ENCODE results near the gene ST7. TPM values are rescaled to one million over a fixed set of nuclear protein-coding genes. Genes with fewer than 3 reads are reported as not detected.
A peak's percentile ranks its signal among the peaks of the same experiment; 100 is the strongest.

The ST7 gene
- total RNA-seq, 2 experiments from 2014 or later: 8.4 to 10.2 TPM

DNA sequence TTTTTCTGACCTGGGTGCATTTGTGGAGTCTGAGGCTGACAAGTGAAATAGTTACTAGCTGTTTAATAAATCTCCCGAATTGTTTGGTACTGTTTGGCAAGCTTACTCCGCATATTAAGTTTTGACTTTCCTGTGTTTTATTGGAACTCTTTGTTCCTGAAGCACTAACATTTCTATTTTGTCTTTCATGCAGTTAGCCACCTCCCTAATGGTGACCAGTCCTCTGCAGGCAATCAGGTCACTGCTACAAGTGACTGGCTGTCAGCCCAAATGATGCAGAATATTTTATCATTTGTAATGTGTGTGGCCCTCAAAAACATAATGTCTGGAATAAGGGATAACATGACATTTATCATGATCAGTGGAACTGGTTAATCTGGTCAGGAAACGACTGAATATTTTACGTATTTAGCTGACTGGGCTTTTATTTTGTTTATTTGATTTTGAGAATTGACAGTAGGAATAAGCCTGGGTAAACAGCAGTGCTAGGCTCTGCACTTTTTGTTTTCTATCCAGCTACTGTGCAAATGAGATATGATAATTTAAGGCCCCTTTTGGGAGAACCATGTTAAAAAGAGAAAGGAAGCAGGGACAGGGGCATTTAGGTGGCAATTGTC lies 82.9 kb downstream of the ST7 start:
- no peaks in the 10 kb centered on the region for H3K36me3 Mint-ChIP-seq
- no peaks in the 10 kb centered on the region for H3K27me3 Mint-ChIP-seq
- no peak for DNase-seq
- H3K27ac Mint-ChIP-seq: no peak overlapping the region
- no peak overlapping the region for H3K4me3 Mint-ChIP-seq
- H3K4me1 Mint-ChIP-seq: peaks cover 7% of the 10 kb centered on the region
- H3K9me3 Mint-ChIP-seq: no peaks in the 10 kb centered on the region

DNA sequence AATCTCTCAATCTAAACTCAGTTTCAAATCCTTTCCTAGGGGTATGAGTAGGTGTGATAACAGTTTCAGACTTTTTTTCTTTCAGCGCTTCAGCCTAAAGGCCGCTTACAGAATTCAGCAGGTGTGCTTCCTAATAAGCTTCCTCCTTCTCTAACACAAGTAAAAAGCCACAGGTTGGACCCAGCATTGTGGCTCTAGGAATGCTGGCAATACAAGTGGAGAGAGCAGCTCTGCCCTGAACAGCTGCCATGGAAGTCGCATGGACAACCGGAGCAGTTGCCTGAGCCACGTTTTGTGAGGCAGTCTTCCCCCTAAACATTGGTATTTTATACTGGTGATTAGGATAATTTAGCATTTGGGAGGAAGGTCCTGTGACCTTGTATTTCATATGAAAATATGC lies 83.5 kb downstream of the ST7 start:
- DNase-seq: no peak
- Mint-ChIP-seq H3K27ac (no peak overlapping the region), H3K4me3 (no peak overlapping the region), H3K36me3 (peaks cover 3% of the 10 kb centered on the region), H3K4me1 (peaks cover 11% of the 10 kb centered on the region), H3K27me3 (no peaks in the 10 kb centered on the region), H3K9me3 (no peaks in the 10 kb centered on the region)

DNA sequence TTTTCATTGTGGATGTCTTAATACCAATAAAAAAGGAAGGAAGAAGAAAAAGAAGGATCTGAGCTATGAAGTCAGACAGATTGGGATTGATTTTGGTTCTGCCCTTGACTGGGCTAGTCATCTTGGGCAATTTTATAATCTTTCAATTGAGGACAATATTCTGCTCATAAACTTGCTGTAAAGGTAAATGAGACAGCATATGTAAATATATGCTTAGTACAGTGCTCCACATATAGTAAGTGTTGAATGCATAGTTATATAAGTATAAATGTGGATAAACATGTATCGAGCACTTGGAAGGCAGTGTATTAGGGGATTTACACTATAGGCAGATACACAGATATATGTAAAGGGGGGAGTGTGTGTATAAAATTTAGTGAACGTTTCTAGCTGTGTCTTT lies 85.1 kb downstream of the ST7 start:
- no peak overlapping the region for H3K27ac Mint-ChIP-seq
- H3K36me3 Mint-ChIP-seq: peaks cover 3% of the 10 kb centered on the region
- DNase-seq: no peak
- no peaks in the 10 kb centered on the region for H3K27me3 Mint-ChIP-seq
- H3K9me3 Mint-ChIP-seq: no peaks in the 10 kb centered on the region
- no peak overlapping the region for H3K4me3 Mint-ChIP-seq
- peaks cover 11% of the 10 kb centered on the region for H3K4me1 Mint-ChIP-seq

DNA sequence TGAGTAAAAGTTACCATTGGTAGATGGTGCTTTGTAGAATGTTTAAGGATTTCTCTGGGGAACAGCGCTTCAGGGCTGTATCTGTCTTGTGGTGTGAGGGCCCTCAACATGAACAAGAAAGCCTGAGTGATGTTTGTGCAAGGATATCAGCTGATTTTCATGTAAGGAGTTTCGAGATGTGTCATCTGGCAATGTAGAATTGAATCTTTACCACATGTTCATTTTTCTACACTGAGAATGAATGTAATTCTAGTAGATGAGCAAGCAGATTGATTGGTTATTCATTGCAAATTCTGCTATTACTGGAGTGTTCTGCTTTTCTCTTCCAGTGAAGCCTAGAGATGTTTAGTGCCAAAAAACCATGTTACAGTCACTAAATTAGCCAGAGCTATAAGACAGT lies 87.7 kb downstream of the ST7 start:
- no peak for DNase-seq
- Mint-ChIP-seq H3K4me1 (peaks cover 11% of the 10 kb centered on the region), H3K27me3 (no peaks in the 10 kb centered on the region), H3K36me3 (peaks cover 3% of the 10 kb centered on the region), H3K27ac (no peak overlapping the region), H3K9me3 (no peaks in the 10 kb centered on the region), H3K4me3 (no peak overlapping the region)

DNA sequence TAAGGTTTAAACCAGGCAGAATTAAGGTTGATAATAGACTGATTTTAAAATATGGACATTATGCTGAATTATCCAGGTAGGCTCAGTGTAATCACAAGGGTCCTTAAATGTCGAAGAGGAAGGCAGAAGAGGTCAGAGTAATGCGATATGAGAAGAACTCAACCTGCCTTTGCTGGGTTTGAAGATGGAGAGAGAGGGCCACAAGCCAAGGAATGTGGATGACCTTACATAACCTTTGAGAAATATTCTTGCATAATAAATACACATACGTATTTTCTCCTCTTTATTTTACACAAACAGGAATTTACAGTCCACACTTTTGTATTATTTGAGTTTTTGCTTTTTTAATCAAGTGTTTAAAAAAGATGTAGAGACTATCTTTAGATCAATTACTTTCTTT lies 88.5 kb downstream of the ST7 start:
- no peaks in the 10 kb centered on the region for H3K27me3 Mint-ChIP-seq
- DNase-seq: no peak

DNA sequence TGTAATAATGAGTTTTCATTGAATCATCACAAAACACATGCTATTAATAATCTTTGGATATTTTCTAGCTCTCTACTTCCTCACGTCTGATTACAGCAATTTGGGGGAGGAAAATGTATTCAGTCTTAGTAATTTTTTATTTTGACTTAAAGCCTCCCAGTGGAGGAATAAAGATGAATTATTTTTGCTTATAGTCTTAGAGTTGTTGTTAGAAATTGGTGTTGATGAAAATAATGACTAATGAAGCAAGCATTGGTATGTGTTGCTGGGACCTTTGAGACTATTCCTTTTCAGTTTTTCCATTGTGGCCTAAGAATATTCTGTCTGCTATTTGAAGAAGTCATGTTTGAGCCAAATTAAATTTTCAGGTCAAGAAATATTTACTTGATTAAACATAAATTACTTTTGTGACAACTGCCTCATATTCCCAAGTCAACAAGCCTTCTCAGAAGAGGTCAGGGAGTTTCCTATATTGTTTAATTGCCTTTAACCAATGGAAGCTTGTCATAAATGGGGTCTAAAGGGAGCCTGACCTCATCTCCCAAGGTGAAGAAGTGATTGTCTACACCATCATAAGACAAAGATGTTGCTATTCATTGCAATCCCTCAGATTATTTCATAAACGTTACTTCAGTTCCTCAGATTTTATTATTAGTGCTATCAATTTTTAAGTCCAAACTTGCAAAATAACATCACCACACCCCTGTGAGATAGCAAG lies 90.0 kb downstream of the ST7 start:
- Mint-ChIP-seq H3K4me1 (peaks cover 19% of the 10 kb centered on the region), H3K27me3 (no peaks in the 10 kb centered on the region), H3K9me3 (no peaks in the 10 kb centered on the region), H3K27ac (no peak overlapping the region), H3K36me3 (peaks cover 3% of the 10 kb centered on the region), H3K4me3 (no peak overlapping the region)
- DNase-seq: no peak

More for the DNA sequence above, 88.5 kb downstream of the ST7 start:
- Mint-ChIP-seq H3K4me3 (no peak overlapping the region), H3K27ac (no peak overlapping the region), H3K36me3 (peaks cover 3% of the 10 kb centered on the region), H3K4me1 (peaks cover 12% of the 10 kb centered on the region), H3K9me3 (no peaks in the 10 kb centered on the region)

DNA sequence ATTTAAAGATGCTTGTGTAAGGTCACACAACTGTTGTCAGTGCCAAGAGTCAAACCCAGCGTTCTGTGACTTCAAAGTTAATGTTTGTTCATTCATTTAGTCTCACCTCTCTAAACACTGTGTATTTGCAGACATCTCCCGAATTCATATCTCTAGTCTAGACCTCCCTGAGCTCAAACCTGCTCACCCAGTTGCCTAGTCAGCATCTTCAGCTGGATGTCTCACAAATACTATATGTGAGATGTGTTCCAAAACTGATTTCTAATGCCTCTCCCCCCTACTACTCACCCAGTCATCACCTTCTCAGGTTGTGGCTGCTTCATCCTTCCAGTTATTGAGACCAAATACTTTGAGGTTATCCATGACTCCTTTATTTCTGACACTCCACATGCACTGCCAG lies 91.4 kb downstream of the ST7 start:
- Mint-ChIP-seq H3K4me1 (peaks cover 32% of the 10 kb centered on the region), H3K4me3 (no peak overlapping the region), H3K27ac (no peak overlapping the region), H3K9me3 (no peaks in the 10 kb centered on the region), H3K36me3 (peaks cover 3% of the 10 kb centered on the region), H3K27me3 (no peaks in the 10 kb centered on the region)
- no peak for DNase-seq

DNA sequence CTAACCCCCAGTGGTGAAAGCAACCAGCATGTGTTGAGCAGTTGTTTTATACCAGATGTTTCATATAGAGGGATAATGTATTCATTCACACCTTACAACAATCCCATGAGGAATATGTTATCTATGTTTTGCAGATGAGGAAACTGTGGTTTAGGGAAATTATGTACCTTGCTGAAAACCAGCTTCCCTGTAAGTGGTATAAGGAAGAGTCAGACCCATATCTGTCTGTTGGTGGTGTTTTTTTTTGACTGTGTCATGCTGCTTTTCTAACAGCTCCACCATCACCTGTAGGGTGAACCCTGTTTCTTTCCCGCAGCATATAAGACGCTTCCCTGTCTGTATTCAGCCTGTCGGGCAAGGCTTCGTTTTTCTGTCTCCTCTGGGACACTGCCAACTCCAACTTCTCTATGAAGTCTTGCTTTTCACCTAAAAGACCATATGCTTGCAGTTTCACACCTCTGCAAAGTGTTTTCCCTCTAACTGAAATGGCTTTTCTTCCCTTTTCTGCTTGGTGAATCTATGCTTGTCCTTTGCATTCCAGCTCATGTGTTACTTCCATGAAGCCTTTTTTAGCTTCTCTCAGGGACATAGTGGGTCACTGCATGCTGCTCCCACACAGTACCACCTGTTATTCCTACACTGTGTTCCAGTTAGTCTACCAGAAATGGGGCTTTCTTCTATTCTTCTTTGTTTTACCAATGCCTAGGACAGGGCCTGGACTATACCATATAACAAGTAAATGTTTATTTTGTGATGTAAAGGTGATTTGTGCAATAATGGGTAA lies 92.8 kb downstream of the ST7 start:
- Mint-ChIP-seq H3K27me3 (no peaks in the 10 kb centered on the region), H3K4me3 (no peak overlapping the region), H3K4me1 (peaks cover 32% of the 10 kb centered on the region), H3K9me3 (no peaks in the 10 kb centered on the region), H3K36me3 (peaks cover 3% of the 10 kb centered on the region), H3K27ac (no peak overlapping the region)
- no peak for DNase-seq

DNA sequence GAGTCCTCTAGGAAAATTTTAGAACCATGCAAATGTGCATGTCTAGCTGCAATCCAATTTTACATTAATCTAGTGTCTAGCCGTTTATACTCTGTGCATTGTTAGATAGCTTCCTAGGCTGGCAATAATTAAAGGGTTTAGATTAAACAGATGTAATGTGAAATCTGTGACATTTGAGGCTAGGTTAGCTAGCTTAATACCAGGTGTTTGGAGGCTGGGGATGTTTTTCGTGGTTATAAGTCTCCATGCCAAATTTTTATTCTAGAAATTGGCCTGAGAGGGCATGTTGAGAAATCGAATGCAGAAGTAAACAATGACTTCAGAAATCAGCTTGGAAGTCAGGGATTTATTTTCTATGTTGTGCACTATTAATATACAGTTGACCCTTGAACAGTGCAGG lies 94.2 kb downstream of the ST7 start:
- Mint-ChIP-seq H3K9me3 (peaks cover 3% of the 10 kb centered on the region), H3K4me3 (no peak overlapping the region), H3K27me3 (no peaks in the 10 kb centered on the region), H3K27ac (no peak overlapping the region), H3K4me1 (peaks cover 38% of the 10 kb centered on the region), H3K36me3 (peaks cover 5% of the 10 kb centered on the region)
- no peak for DNase-seq

DNA sequence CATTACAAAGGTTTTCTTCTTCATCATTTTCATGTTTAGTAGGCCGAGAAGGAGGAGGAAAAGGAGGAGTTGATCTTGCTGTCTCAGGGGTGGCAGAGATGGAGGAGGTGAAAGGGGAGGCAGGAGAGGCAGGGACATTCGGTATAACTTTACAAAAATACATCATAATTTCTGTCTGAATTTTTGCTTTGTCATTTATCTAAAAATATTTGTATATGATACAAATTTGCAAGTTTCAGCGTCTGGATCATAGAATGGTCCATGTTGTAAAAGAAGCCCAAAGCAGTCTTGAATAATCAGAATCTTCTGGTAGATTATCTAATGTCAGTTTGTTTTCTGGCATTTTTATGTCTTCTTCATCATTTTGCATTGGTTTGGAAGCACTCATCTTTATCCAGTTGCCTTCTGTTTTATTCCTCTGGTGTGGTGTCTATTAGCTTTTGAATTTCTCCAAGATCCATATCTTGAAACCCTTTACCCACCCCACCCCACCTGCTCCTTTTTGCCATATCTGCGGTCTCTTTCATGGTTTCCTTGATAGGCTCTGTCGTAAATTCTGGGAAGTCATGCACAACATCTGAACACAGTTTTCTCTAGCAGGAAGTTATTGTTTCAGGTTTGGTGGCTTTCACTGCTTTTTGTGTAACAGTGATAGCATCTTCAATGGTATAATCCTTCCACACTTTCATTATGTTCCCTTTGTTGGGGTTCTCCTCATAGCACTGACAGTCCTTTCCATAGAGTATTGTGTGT lies 95.0 kb downstream of the ST7 start:
- H3K27me3 Mint-ChIP-seq: no peaks in the 10 kb centered on the region
- H3K27ac Mint-ChIP-seq: peak overlapping the region; percentile 73
- peaks cover 5% of the 10 kb centered on the region for H3K36me3 Mint-ChIP-seq
- H3K9me3 Mint-ChIP-seq: peaks cover 3% of the 10 kb centered on the region
- DNase-seq: no peak
- H3K4me1 Mint-ChIP-seq: peaks cover 38% of the 10 kb centered on the region
- H3K4me3 Mint-ChIP-seq: peak overlapping the region; percentile 52

DNA sequence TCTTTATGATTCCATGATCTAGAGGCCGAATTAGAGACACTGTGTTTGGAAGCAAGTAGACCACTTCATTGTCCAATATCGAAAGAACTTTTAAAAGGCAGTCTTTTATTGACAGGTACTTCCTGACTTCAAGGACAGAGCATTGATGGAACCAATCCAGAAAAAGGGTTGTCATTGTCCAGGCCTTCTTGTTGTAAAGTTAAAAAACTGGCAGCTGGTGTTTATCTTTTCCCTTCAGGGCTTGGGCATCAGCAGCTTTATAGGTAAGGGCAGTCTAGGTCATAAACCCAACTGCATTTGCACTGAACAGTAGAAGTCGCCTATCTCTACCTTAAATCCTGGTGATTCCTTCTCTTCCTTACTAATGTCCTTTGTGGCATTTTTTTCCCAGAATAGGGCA lies 95.6 kb downstream of the ST7 start:
- peak overlapping the region; percentile 73 for H3K27ac Mint-ChIP-seq

DNA sequence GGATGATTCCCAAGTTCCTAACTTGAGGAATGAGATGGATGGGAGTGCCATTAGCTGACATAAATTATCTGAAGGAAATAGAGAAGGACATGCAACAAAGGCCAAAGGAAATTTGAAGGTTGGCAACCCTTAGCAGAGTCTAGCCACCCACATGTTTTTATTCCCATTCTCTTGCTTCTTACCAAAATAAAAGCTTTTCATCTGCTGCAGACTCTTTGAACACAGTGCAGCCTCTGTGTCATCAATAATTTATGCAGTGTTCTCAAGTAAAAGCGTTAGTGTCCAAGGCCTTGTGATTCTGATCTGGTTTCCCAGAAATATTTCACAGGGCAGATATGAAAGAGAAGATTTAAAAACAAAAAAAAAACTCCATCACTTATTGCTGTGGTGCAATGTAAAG lies 98.5 kb downstream of the ST7 start:
- DNase-seq: no peak
- Mint-ChIP-seq H3K27me3 (no peaks in the 10 kb centered on the region), H3K36me3 (peaks cover 5% of the 10 kb centered on the region), H3K4me1 (peaks cover 35% of the 10 kb centered on the region), H3K4me3 (no peak overlapping the region), H3K9me3 (peaks cover 3% of the 10 kb centered on the region), H3K27ac (no peak overlapping the region)

More for the DNA sequence above, 95.6 kb downstream of the ST7 start:
- no peak for DNase-seq
- peak overlapping the region; percentile 52 for H3K4me3 Mint-ChIP-seq
- H3K36me3 Mint-ChIP-seq: peaks cover 5% of the 10 kb centered on the region
- peaks cover 3% of the 10 kb centered on the region for H3K9me3 Mint-ChIP-seq
- H3K4me1 Mint-ChIP-seq: peaks cover 38% of the 10 kb centered on the region
- H3K27me3 Mint-ChIP-seq: no peaks in the 10 kb centered on the region

DNA sequence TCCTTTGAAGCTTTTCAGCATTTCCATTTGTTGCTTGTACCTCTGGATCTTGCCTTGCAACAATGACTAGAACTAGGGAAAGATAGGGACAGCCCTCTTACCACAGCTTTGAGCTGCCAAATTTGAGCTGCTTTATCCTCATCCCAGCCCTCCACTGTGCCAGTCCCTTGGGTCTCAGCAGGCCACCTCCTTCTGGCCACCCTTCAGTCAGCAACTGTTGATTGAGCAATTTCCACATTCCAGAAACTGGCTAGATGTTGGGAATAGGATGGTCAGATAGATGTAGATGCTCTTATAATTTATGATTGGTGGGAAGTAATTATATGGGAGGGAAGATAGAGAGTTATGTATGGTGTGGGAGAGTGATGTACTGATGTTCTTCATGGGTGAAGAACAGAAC lies 100.1 kb downstream of the ST7 start:
- peak overlapping the region; percentile 10 for H3K27ac Mint-ChIP-seq
- H3K4me1 Mint-ChIP-seq: peaks cover 26% of the 10 kb centered on the region
- peaks cover 3% of the 10 kb centered on the region for H3K9me3 Mint-ChIP-seq
- H3K36me3 Mint-ChIP-seq: peaks cover 5% of the 10 kb centered on the region
- DNase-seq: no peak
- no peak overlapping the region for H3K4me3 Mint-ChIP-seq
- peaks cover 3% of the 10 kb centered on the region for H3K27me3 Mint-ChIP-seq

DNA sequence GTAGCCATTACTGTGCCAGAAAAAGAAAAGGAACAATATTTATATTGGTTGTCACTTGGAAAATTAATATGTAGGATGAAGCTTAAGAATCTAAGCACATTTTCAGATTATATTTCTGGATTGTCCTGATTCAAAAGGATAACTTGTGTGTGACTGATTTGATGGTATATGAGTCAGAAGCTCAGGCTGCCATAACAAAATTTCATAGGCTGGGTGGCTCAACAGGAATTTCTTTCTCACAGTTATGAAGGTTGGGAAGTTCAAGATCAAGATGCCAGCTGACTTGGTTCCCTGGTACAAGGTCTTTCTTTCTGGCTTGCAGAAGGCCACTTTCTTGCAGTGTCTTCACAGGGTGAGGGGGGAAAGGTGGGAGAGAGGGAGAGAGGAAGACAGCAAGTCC lies 108.5 kb downstream of the ST7 start:
- Mint-ChIP-seq H3K36me3 (peaks cover 6% of the 10 kb centered on the region), H3K4me1 (peaks cover 6% of the 10 kb centered on the region), H3K4me3 (no peak overlapping the region), H3K27ac (no peak overlapping the region), H3K27me3 (peaks cover 8% of the 10 kb centered on the region), H3K9me3 (no peaks in the 10 kb centered on the region)
- DNase-seq: no peak

DNA sequence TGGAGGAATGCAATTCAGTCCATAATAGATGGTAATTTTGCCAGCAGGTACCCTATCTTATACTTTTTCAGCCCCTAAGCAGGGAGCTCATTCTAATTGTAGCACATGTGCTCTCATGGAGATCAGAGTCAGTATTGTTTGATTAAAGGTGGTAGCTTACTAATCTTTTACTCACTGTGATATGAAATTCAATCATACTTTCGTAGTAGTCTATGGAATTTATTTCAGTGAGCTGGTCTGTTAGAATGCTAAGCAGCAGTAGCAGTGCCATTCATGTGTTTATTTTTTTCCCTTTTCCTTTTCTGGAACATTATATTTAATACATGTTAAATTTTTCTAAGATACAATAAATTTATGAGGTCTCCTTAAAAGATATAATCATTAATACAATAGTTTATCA lies 109.0 kb downstream of the ST7 start:
- no peaks in the 10 kb centered on the region for H3K9me3 Mint-ChIP-seq
- peaks cover 10% of the 10 kb centered on the region for H3K4me1 Mint-ChIP-seq
- no peak overlapping the region for H3K27ac Mint-ChIP-seq
- no peak overlapping the region for H3K4me3 Mint-ChIP-seq
- DNase-seq: no peak
- H3K27me3 Mint-ChIP-seq: peaks cover 8% of the 10 kb centered on the region
- H3K36me3 Mint-ChIP-seq: peaks cover 6% of the 10 kb centered on the region
